HG02840 (cell line): ENCODE measurements around the gene CSMD2.
"Not testable (repeated sequence)": the region's sequence is repeated elsewhere in the genome, so short reads cannot be mapped to it uniquely, and the experiment has no call there.

Experiments
- ATAC-seq: cut with Tn5 transposase; IDR thresholded peaks from one replicate; pipeline ENCODE4 v1.9.1; 2021; ENCODE audit warnings: mild to moderate bottlenecking, moderate library complexity, moderate number of reproducible peaks; ENCODE audit not compliant: unreplicated experiment, low FRiP score

The CSMD2 gene

DNA sequence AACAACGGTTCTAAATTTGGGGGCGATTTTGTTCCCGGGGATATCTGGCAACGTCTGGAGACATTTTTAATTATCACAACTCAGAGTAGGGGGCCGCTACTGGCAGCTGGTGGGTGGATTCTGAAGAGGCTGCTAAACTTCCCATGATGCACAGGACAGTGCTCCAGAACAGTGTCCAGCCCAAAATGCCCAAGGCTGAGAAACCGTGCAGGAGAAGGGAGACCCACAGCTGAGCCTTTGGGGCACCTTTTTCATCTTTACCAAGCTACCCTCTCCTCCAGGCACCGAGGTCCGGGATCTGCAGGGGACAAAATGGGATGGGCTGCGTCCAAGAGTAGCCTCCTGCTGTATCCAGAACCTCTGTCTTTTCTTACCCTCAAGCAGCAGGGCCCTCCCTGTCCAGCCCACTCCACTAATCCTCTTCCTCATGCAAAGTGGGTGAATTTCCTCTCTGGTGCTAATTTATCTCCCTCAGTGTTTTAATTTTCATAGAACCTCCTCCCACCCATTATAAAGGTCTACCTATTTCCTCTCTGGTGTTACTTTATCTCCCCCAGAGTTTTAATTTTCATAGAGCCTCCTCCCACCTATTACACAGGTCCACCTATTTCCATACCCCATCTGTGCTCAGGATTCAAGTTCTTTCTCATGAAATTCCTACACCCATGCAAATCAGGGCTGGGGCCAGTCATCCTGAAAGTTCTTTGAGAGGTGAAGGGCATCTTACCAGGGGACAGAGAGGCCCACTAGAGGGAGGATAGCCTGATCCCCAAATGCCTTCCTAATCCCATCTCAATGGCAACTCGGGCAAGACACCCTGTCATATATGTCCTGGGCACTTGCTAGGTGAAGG lies 42.7 kb downstream of the CSMD2 start:
- no peak for ATAC-seq

DNA sequence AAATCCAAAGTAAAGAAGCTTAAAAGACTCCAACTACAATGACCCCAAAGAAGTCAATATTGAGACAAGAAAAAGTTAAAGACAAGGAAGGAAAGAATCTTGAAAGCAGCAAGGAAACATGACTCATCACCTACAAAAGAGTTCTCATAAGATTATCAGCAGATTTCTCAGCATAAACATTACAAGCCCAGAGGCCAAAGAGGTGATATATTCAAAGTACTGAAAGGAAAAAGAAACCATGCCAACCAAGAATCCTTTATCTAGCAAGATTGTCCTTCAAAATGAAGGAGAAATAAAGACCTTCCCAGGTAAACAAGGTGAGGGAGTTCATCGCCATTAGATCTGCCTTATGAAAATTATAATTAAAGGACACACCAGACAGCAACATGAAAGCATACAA lies 49.8 kb downstream of the CSMD2 start:
- ATAC-seq, result no peak

DNA sequence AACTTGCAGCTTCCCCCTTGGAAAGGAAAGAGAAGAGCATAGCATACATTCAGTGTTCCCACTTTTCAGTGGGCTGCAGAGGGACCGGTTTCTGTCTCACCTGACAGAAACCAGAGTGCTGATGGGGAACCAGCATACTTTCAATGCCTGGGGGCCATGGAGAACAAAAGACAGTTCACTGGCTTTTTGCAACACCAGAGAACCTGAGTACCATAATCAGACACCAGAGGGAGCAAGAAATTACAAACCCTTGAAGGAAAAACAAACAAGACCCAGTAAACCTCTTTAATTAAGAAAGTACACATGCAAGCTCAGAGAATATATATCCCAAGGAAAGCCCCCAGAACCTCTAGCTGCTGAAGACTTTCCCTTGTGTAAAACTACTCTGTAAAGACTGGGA lies 51.1 kb downstream of the CSMD2 start:
- ATAC-seq, result no peak

GRCh38 chr1:34113362-34113761 lies 51.7 kb downstream of the CSMD2 start:
- no peak for ATAC-seq

GRCh38 chr1:34108711-34109110 lies 56.3 kb downstream of the CSMD2 start:
- no peak for ATAC-seq

DNA sequence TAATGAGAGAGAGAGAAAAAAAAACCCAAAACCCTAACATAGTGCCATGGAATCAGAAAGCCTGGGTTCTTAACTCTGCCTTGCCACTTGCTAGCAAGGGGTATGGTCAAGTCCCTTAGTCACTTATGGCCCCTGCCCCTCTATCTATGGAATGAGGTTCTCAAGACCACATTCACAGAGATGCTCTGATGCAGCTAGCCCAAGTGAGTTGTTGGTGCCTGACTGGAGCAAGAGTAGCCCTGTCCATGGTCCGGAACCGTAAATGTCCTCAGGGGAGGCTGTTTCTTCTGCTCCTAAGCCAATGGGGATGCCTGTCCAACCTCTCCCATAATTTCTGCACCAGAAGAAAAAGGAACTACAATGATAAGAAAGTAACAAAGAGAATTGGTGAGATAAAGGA lies 56.8 kb downstream of the CSMD2 start:
- no peak for ATAC-seq

- no peak for ATAC-seq
Measured at GRCh38 chr1:34101151-34101550, 63.9 kb downstream of the CSMD2 start.

DNA sequence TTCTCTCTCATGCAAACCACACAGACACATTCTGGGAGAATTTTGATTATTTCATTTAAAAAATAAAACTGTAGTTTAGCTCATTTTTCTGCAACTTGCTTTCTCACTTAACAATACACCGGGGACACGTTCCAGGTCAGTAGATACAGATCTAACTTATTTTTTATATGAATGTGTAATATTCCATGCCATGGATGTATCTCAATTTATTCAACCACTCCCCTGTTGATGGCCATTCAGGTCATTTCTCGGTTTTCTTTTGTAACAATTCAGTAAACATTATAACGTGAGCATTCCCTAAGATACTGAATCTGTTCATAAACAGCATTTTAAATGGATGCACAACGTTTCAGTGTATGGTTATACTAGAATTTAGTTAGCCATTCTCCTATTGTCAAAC lies 64.7 kb downstream of the CSMD2 start:
- no peak for ATAC-seq

DNA sequence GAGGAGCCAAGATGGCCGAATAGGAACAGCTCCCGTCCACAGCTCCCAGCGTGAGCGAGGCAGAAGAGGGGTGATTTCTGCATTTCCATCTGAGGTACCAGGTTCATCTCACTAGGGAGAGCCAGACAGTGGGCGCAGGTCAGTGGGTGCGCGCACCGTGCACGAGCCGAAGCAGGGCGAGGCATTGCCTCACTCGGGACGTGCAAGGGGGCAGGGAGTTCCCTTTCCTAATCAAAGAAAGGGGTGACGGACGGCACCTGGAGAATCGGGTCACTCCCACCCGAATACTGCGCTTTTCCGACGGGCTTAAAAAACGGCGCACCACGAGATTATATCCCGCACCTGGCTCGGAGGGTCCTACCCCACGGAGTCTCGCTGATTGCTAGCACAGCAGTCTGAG lies 72.6 kb downstream of the CSMD2 start:
- not testable (repeated sequence) for ATAC-seq

DNA sequence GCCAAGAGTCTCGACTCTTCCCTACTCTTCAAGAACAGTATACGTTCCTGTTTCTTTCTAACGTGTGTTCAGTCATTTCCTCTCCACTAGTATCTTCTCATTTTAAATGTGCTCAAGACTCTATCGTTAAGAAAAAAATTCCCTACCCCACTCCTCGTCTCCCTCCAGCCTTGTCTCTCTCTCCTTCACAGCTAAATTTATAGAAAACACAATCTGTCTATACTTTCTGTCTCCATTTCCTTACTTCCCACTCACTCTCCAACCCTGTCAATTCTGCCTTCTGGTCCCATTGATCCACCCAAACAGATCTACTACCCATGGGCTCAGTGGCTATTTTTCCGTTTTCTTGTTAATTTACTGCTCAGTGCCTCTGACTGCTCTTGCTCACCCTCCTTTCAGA lies 75.3 kb downstream of the CSMD2 start:
- no peak for ATAC-seq

GRCh38 chr1:34087986-34088385 lies 77.0 kb downstream of the CSMD2 start:
- no peak for ATAC-seq

- ATAC-seq, result no peak
Measured at GRCh38 chr1:34086561-34086960, 78.5 kb downstream of the CSMD2 start.

- ATAC-seq, result no peak
Measured at GRCh38 chr1:34083974-34084373, 81.1 kb downstream of the CSMD2 start.

DNA sequence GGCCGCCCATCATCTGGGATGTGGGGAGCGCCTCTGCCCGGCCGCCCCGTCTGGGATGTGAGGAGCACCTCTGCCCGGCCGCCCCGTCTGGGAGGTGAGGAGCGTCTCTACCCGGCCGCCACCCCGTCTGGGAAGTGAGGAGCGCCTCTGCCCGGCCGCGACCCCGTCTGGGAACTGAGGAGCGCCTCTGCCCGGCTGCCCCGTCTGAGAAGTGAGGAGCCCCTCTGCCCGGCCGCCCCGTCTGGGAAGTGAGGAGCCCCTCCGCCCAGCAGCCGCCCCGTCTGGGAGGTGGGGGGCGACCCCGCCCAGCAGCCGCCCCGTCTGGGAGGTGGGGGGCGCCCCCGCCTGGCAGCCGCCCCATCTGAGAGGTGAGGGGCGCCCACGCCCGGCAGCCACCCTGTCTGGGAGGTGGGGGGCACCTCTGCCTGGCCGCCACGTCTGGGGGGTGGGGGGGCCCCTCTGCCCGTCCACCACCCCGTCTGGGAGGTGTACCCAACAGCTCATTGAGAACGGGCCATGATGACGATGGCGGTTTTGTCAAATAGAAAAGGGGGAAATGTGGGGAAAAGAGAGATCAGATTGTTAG lies 82.9 kb downstream of the CSMD2 start:
- ATAC-seq, result not testable (repeated sequence)

DNA sequence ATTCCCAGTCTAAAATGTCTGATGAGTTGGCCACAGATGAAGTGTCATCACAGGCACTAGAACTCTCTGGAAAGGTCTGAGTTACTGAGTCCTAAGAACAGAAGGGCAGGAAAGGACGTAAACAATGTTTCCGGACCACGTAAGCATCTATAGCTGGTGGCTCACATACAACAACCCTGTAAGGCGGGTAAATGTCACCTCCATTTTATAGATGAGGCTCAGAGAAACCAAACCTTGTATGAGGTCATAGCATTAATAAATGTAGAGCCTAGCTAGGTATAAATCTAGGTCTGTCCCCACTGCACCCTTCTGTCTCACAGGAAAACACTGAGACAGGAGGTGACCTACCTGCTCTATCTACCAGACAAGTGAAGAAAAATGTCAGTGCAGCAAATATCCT lies 86.6 kb downstream of the CSMD2 start:
- ATAC-seq, result no peak

DNA sequence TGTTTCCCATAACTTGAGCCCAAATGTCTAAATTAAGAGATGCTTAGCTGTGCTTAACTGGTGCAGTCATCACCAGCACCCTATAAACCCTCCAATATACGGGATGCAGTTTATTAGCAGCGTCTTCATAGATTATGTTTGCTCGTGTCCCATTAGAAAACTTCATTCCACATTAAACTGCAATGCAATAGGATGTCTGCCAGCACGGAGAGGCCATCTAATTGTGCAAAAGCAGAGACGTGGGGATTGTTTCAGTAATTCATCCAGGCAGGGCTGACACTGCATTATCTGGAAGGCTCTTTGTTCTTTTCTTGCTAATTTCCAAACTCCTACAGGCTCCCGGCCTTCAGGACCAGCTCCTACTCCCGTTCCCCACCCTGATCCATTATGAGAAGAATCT lies 89.5 kb downstream of the CSMD2 start:
- ATAC-seq, result no peak

- ATAC-seq, result no peak
Measured at GRCh38 chr1:34073028-34073695, 91.9 kb downstream of the CSMD2 start.

GRCh38 chr1:34070201-34070836 lies 94.7 kb downstream of the CSMD2 start:
- ATAC-seq, result no peak

DNA sequence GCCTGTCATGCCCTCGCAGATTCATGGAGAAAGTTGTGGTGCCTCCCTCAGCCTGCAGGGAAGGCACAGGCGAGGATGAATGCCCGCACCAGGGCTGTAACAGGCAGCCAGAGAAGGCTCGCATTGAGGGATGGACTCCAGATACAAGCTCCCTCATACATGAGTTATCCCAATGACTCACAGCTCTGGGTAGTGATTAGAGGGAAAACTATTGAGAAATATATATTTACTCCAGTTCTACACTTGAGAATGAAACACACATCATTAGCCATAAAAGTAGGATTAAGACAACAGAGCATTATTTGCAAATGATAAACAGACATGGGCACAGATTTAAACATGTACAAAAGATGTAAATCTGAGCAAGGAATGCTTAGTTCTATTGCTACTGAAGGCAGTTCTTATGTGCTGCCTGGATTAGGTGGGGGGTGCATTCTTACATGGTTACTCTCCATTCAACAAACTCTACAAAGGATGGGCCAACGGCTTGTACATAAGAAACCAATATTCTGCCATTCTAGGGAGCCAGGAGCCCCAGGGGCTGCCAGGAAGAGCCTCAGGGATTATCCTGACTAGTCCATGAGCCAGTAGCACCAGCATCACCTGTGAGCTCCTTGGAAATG lies 97.9 kb downstream of the CSMD2 start:
- no peak for ATAC-seq

GRCh38 chr1:34066166-34066565 lies 98.9 kb downstream of the CSMD2 start:
- no peak for ATAC-seq

DNA sequence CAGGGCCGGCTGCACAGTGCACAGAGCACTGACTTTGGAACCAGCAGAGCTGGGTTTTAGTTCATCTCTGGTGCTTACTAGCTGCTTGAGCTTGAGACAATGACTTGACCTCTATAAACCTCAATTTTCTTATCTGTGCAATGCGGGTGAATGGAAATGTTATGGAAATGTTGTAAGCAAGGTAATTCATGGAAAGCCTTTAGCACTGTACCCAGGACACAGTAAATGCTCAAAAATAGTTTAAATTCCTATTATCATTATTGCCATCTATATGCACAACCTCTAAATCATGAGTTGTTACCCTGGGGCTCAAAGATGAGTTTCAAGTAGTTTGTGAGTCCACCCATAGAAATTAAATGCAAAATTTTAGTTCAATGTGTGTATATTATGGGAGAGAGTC lies 99.5 kb downstream of the CSMD2 start:
- ATAC-seq, result no peak
